GM08714 (cell line): Measurements from ENCODE around the gene VEPH1.

Source experiments
- H3K4me3 ChIP-seq: fragments of 200-500 bp; sonication (Bioruptor generic); 2 replicates; pipeline ENCODE4 v1.5.1; 2014; ENCODE audit warnings: mild to moderate bottlenecking, low read length, inconsistent platforms
- ZNF274 ChIP-seq: IDR thresholded peaks from 2 replicates; pipeline ENCODE4 v1.6.1; 2012; ENCODE audit warnings: mild to moderate bottlenecking, low read depth, low read length

Gene VEPH1

DNA sequence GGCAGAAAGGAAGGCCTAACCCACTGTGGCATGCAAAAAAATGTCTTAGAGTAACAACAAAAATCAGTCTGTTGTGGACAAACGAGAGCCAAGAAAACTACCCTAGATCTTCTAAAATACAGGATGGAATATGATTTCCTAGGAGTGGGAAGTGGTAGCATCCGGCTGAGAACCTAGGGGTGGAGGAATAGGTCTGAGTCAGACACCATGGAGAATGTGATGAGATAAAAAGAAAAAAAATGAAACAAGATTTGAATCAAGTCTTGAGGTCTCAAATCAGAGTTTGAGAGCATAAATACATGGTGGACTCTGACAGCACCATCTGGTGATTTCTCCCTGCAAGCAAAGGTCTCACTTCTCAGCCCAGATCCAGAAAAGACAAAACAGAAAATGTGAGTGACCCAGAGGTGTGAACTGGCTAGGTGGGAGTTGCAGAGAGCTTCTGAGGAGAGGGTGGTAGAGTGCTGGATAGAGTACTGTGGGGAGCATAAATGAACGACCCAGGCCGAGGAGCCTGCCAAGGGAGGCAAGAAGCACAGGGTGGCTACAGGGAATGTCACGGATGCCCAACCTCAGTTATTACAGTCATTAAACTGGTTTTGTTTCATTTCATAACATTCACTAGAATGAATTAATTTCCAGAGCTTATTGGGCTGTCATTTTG lies 27.6 kb upstream of the VEPH1 start:
- no peak overlapping the region for H3K4me3 ChIP-seq

DNA sequence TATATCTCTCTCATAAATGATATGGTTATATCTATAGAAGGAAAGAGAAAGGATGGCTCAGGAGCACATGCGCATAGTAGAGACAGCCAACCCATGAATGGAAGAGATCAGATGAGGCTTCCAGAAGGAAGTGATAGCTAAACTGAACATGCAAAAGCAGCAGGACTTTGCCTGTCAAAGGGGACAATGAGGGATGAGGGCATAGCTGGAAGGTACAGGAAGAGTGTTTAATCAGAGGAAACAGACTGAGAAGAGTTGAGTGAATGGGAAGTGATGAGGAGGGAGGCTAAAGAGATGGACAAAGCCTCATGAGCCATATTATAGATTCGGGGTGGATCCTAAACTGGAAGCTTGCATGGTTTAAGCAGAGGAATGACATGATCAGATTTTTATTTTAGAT lies 26.5 kb upstream of the VEPH1 start:
- H3K4me3 ChIP-seq: no peak overlapping the region
- no peak for TF ChIP-seq ZNF274

More for the DNA sequence above, 27.6 kb upstream of the VEPH1 start:
- no peak for TF ChIP-seq ZNF274

DNA sequence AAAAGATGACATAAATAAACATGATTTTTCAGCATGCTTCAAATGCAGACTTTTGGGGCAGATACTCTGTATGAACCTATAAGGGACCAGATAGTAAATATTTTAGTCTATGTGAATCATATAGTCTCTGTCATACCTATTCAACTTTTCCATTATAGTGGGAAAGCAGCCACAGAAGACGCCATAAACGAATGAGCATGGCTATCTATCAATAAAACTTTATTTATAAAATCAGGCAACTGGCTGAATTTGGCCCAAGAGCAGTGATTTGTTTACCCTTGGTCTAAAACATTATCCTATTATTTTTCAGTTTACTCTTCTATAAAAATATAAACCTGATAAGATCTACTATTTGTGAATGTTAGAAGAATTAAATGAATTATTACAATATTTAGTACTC lies 25.9 kb upstream of the VEPH1 start:
- H3K4me3 ChIP-seq: no peak overlapping the region
- TF ChIP-seq ZNF274: no peak

DNA sequence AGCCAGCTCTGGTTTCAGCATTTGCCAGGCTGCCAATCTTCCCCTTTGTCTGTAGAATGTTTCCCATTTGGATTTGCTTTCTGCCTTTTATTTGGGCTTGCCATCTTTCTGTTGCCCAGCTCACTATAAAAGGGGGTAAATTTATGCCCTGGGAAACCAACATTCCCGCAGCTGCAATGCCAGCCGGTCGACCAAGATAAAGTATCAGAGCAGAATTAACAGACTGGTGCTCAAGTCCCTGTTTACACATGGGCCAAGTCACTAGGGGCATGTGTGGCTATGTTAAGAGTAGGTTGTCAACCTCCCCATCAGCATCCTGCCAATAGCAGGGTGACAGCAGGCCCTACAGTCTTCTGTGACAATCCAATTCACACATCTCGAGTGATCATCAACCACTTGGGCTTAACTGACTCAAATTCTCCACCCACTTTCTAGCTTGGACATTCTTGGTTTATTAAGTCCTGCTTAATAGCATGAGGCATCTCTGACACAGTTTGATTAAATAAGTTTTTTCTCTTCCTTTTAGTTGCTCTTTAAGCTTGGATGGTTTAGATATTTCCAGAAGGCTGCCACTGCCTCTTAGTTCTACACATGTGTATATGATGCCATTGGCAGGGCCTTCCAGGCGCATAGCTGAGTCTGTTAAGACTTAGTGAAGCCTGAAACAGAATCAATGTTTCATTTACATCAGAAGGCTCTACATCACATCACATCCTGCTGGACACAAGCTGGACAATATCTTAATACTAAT lies 24.1 kb upstream of the VEPH1 start:
- TF ChIP-seq ZNF274: no peak
- no peak overlapping the region for H3K4me3 ChIP-seq

DNA sequence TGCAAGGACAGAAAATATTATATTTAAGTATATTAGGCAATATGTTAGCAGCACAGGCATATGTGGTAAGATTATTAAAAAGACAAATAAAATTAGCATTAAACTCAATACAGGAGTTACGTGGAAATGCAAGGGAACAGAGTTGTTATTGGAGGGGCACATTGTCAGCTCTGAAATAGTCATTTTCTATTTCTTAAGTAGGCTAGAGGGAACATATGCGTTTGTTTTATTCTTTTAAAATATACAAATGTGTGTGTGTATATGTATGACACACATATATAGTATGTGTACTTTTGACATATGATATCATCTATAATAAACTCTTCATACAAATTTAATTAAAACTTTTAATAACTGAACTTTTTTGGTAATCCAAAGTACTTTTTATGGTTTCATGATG lies 22.8 kb upstream of the VEPH1 start:
- no peak for TF ChIP-seq ZNF274
- no peak overlapping the region for H3K4me3 ChIP-seq

DNA sequence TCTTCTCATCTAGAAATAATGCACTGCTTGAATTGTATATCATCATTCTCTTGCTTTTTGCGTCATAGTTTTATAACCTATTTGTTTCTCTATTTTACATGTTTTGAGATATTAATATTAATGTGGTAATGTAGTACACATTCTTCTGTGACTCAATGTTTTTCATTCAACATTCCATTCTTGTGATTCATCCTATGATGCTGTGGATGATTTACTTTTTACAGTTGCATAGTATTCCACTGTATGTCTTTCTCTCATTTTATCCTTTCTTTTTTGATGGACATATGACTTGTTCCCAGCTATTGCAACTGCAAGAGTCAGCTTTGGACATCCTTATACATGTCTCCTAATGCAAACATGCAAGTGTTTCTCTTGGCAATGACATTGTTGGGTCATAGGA lies 20.6 kb upstream of the VEPH1 start:
- TF ChIP-seq ZNF274: no peak
- H3K4me3 ChIP-seq: no peak overlapping the region

DNA sequence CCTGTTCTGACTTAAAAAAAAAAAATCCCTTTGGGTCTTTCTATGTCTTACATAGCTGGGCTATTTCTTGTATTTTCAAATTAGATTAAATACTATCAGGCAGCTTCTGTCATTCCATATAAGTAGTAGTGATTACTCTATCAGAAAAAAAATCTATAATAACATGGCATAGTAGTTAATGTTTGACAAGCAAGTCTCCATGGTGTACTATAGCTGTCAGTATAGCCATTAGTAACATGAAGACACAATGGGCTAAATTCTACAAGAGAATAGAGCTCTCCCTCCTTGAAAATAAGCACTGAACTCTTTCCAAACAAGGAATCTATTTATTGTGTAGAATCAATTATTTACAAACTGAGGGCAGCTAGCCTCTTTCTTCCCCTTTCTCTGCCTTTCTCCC lies 19.4 kb upstream of the VEPH1 start:
- no peak for TF ChIP-seq ZNF274

DNA sequence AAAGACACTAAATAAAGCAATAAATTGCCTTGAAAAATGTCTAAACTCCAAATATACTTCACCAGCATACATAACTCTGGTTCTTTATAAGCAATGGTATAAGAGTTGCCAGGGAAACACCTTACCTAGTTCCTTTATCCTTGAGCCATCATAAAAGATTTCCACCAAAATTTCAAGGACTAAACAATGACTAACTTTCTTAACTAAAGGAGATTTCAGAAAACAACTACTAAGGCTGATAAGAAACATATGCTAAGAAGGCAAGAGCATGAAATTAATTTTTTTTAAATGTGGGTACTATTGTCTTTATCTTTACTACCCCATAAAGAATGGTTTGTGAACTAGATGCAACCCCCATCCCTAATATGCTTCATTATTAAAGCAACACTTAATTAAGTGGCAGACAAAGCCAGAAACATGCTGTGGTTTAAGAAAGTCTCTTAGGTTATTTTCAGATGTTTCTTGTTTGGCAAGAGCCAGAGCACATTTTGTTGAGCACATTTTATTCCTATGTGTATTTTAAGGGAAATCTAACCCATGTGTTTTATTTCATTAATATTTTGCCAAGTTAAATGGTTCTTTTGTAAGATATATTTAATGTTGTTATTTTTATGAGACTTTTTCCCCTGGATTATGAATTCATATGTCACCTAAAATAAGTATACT lies 17.4 kb upstream of the VEPH1 start:
- H3K4me3 ChIP-seq: no peak overlapping the region
- no peak for TF ChIP-seq ZNF274

More for the DNA sequence above, 19.4 kb upstream of the VEPH1 start:
- no peak overlapping the region for H3K4me3 ChIP-seq

DNA sequence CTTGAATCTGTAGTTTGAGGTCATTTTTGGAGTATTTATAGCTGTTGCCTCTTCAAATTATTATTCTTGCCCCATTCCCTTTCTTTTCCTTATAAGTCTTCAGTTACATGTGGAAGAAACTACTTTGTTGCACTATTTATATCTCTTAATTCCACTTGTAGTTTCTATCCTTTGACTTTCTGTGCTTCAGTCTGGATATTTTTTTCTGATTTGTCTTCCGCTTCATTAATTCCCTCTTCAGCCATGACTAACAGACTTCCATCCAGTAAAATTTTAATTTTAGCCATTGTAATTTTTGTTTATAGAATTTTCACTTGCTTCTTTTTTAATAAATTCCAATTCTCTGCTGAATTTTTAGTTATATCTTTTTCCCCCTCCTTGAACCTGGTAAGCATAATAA lies 15.7 kb upstream of the VEPH1 start:
- no peak for TF ChIP-seq ZNF274
- H3K4me3 ChIP-seq: no peak overlapping the region

DNA sequence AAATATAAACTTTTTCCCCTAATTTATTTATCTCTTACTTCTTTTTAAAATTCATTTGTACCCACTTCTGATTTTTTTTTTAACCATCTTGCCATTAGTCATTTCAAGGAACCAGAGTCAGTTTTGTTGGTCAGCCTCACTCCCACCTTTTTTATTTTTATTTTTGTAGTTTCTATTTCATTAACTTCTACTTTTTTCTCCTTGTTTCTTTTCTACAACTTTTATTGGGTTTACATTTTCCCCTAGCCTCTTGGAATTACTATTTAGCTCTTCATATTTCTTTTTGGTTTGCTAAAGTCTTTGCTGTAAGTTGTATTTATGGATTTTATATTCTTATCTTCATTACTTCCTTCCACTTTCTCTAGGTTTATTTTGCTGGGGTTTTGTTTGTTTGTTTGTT lies 13.7 kb upstream of the VEPH1 start:
- TF ChIP-seq ZNF274: no peak
- no peak overlapping the region for H3K4me3 ChIP-seq

DNA sequence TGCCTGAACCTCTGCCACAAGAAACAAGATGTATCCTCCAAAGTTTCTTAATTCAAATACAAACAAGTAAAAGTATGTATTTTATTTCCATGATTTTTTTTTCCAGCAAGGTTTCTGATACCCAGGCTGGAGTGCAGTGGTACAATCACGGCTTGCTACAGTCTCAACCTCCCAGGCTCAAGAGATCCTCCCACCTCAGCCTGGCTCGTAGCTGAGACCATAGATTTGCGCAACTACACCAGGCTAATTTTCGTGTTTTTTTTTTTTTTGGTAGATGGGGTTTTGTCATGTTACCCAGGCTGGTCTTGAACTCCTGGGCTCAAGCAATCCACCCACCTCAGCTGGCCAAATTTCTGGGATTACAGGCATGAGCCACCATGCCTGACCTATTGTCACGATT lies 12.2 kb upstream of the VEPH1 start:
- TF ChIP-seq ZNF274: no peak

DNA sequence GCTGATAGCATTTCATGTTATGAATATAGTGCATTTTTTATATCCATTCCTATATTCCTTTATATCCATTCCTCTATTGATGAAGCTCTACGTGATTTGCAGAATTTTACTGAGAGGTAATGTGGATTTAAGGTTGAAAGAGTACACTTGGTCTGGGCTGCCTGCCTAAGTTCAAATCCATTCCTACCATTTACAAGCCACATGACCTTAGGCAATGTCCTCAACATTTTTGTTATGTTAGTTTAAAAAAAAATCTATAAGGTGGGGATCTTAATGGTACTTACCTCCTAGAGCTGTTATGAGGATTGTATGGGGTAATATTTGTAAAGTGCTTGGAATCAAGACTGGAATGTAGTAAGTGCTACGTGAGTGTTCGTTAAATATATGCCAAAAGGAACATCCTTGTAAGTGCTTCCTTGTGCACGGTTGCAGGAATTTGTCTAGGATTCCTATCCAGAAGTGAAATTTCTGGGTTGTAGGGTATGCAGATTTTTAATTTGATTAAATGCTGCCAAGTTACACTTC lies 11.2 kb upstream of the VEPH1 start:
- TF ChIP-seq ZNF274: no peak

More for the DNA sequence above, 12.2 kb upstream of the VEPH1 start:
- H3K4me3 ChIP-seq: no peak overlapping the region

DNA sequence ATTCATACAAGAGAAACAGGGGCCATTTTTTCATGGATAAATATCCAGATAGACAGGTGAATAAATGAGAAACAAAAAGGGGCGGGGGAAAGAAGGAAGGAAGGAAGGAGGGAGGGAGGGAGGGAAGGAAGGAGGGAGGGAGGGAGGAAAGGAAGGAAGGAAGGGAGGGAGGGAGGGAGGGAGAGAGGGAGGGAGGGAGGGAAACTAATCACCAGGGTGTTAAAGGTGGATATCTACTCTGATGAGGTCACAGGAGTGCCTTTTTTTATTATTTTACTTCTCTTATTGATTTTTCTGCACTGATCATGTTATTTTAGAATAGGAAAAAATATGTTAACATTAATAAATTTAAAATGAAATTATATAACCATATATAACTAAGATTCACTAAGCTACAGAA lies 10.4 kb upstream of the VEPH1 start:
- no peak for TF ChIP-seq ZNF274
- H3K4me3 ChIP-seq: no peak overlapping the region

More for the DNA sequence above, 11.2 kb upstream of the VEPH1 start:
- no peak overlapping the region for H3K4me3 ChIP-seq

DNA sequence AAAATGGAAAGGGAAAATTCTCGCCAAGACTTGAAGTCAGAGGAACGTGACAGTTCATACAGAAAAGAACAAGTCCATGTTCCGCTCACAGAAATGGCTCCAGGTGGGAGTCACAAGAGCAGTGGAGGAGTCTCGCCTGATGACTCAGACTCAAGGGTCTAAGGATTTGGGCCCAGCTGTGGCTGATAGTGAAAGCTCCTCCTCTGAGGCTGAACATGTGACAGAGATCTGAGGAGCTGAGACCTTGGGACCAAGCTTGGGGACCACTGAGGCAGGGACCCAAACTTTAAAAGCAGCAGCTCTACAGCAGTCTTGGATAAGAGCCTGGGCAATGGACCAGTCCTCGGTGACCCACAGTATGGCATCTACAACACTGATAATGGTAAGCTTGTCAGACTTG lies 9.3 kb upstream of the VEPH1 start:
- TF ChIP-seq ZNF274: no peak
- no peak overlapping the region for H3K4me3 ChIP-seq

DNA sequence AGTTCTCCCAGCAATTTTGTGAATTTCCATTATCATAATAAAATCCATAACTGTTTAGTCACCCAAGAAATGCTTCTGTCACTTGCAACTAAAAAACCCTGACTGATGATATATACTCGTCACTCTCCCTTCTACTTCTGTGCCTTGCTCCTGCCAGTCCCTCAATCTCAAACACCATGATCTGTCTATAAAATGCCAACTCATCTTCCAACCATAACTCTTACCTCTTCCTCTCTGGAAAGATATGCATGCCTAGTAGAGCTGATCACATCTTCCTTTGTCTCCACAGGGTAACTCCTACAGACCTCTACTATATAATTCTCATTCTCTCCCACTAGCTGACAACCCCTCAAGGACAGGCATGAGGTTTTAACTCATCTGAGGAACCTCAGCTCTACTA lies 5.2 kb upstream of the VEPH1 start:
- H3K4me3 ChIP-seq: no peak overlapping the region
- no peak for TF ChIP-seq ZNF274
